SH-SY5Y (cell line): Measurements from ENCODE around the gene SRRM4.

Experiments
- GATA2 ChIP-seq: IDR thresholded peaks from 2 replicates; pipeline ENCODE4 v1.6.1; 2011; ENCODE audit warnings: mild to moderate bottlenecking, low read depth, low read length
- GATA3 ChIP-seq: IDR thresholded peaks from 2 replicates; pipeline ENCODE4 v1.6.1; 2011; ENCODE audit warnings: low read depth, mild to moderate bottlenecking, low read length, moderate library complexity

DNA sequence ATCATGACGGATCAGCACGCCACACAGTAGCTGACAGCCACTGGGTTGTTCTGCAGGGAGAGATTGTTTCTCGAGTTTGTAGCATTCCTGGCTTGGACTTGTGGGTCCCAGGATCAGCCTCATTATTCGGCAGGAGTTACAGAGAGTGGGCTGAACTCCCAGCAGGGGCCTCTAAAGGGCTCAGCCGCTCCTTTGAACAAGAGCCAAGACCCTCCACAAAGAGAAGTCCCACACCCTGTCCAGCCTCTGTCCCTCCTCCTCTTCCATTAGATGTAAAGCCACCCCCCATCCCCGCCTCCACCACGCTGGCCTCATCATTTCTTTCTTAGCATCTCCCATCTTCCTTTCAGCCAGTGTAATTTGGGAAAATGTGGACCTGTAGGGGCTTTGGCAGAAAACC is 100.7 kb downstream of the SRRM4 start:
- TF ChIP-seq GATA2, result no peak
- no peak for TF ChIP-seq GATA3
